HepG2 (cell line): ENCODE data around the gene NTM.

Source experiments
- ASH2L ChIP-seq: fragments of 300-600, 200-600 bp; sonication (generic); IDR thresholded peaks from 2 replicates; pipeline ENCODE4 v1.7.0; 2017; ENCODE audit warnings: low read depth, mild to moderate bottlenecking, moderate library complexity, mixed read lengths, low read length; ENCODE audit not compliant: insufficient read length
- CBX1 ChIP-seq: IDR thresholded peaks from one replicate; pipeline ENCODE4 v1.6.1; 2016; ENCODE audit warnings: antibody characterized with exemption, low read depth
- GATA4 ChIP-seq: sonication (generic); IDR thresholded peaks from 2 replicates; pipeline ENCODE4 v1.6.1; 2016; ENCODE audit warnings: antibody characterized with exemption, low read depth, borderline replicate concordance
- JUND ChIP-seq: sonication (generic); formaldehyde crosslinking; IDR thresholded peaks from 2 replicates; pipeline ENCODE4 v1.8.0; 2022; ENCODE audit warnings: mild to moderate bottlenecking, missing genetic modification reagents
- POLR2AphosphoS5 ChIP-seq: IDR thresholded peaks from 2 replicates; pipeline ENCODE4 v1.6.1; 2012; ENCODE audit warnings: low read depth, low read length
- RBFOX2 ChIP-seq: fragments of 200-400 bp; formaldehyde crosslinking; IDR thresholded peaks from 2 replicates; pipeline ENCODE4 v1.6.1; 2017; ENCODE audit warnings: low read depth, mild to moderate bottlenecking, low read length
- RELA ChIP-seq: sonication (generic); formaldehyde crosslinking; IDR thresholded peaks from 2 replicates; pipeline ENCODE4 v1.4.0; 2020; ENCODE audit warnings: missing genetic modification reagents
- ZNF460 ChIP-seq: sonication (generic); formaldehyde crosslinking; IDR thresholded peaks from 2 replicates; pipeline ENCODE4 v1.5.1; 2020; ENCODE audit warnings: missing genetic modification reagents, mild to moderate bottlenecking, borderline replicate concordance
- ZNF615 ChIP-seq: sonication (generic); formaldehyde crosslinking; IDR thresholded peaks from 2 replicates; pipeline ENCODE4 v1.5.0; 2020; ENCODE audit warnings: mild to moderate bottlenecking, missing genetic modification reagents, borderline replicate concordance

- TF ChIP-seq CBX1 (no peak), ZNF460 (no peak), GATA4 (no peak), RBFOX2 (no peak), JUND (CRISPR knock-in tag) (no peak), ZNF615 (CRISPR knock-in tag) (no peak), POLR2AphosphoS5 (no peak), ASH2L (no peak), RELA (CRISPR knock-in tag) (no peak)
These were observed 731 bp downstream of the NTM start for GRCh38 chr11:131370901-131371790.
